Endodermal cell (in vitro differentiated cells): ENCODE results near the gene CARD8. TPM values are rescaled to one million over a fixed set of nuclear protein-coding genes. Genes with fewer than 3 reads are reported as not detected.

ENCODE experiments used
- DNase-seq: peaks from one replicate; pipeline ENCODE4 v3.0.0-alpha.2; 2017
- H3K27ac ChIP-seq: 2 replicates; pipeline ENCODE4 v1.5.1; 2013; ENCODE audit warnings: mild to moderate bottlenecking, low read depth, low read length, moderate library complexity
- H3K27me3 ChIP-seq: 2 replicates; pipeline ENCODE4 v1.6.1; 2013; ENCODE audit warnings: mild to moderate bottlenecking, low read length, moderate library complexity; ENCODE audit not compliant: insufficient read depth, control insufficient read depth, poor library complexity, severe bottlenecking
- H3K36me3 ChIP-seq: 2 replicates; pipeline ENCODE4 v1.7.0; 2013; ENCODE audit warnings: mild to moderate bottlenecking, low read length, moderate library complexity; ENCODE audit not compliant: control insufficient read depth, insufficient read depth
- H3K4me1 ChIP-seq: one replicate; pipeline ENCODE4 v1.7.0; 2013; ENCODE audit warnings: low read length; ENCODE audit not compliant: control insufficient read depth, insufficient read depth
- H3K4me3 ChIP-seq: 2 replicates; pipeline ENCODE4 v1.5.1; 2013; ENCODE audit warnings: mild to moderate bottlenecking, low read length, moderate library complexity
- H3K9ac ChIP-seq: 2 replicates; pipeline ENCODE4 v1.6.1; 2013; ENCODE audit warnings: mild to moderate bottlenecking, low read length, moderate library complexity; ENCODE audit not compliant: poor library complexity, severe bottlenecking; ENCODE audit errors: extremely low read depth
- H3K9me3 ChIP-seq: 2 replicates; pipeline ENCODE4 v1.6.1; 2013; ENCODE audit warnings: mild to moderate bottlenecking, low read length, moderate library complexity; ENCODE audit not compliant: control insufficient read depth
- H3K27ac Mint-ChIP-seq: 2 replicates; pipeline ENCODE4 v1.8.0; 2020; ENCODE audit warnings: mixed read lengths
- H3K27me3 Mint-ChIP-seq: 2 replicates; pipeline ENCODE4 v1.8.0; 2021; ENCODE audit warnings: mild to moderate bottlenecking, mixed read lengths; ENCODE audit not compliant: insufficient read depth
- H3K36me3 Mint-ChIP-seq: 2 replicates; pipeline ENCODE4 v1.8.0; 2020; ENCODE audit warnings: low read depth, mixed read lengths
- H3K4me1 Mint-ChIP-seq: 2 replicates; pipeline ENCODE4 v1.8.0; 2020; ENCODE audit warnings: mixed read lengths
- H3K4me3 Mint-ChIP-seq: 2 replicates; pipeline ENCODE4 v1.8.0; 2020; ENCODE audit warnings: mild to moderate bottlenecking, moderate library complexity, mixed read lengths
- H3K9me3 Mint-ChIP-seq: 2 replicates; pipeline ENCODE4 v1.8.0; 2020; ENCODE audit warnings: mild to moderate bottlenecking, mixed read lengths
- CTCF ChIP-seq: fragments of 200-600 bp; sonication (generic); conservative IDR thresholded peaks from 2 replicates; pipeline ENCODE4 v1.5.0; 2021; ENCODE audit warnings: antibody characterized with exemption, mild to moderate bottlenecking
- WGBS, 2 experiments: methylation state at CpG; one replicate each; pipeline versions ENCODE4 v1.1.5 to v1.1.7; 2013; ENCODE audit warnings: missing lambda C conversion rate in 2 of 2, mixed read lengths in 1 of 2; ENCODE audit not compliant: insufficient coverage in 1 of 2, insufficient read length in 1 of 2; 5-methylcytosine and 5-hydroxymethylcytosine counted together
- total RNA-seq, 2 donors: library from RNA; stranded (reverse); fragmentation: NEBNext Ultra II Directional in 1 of 2; extraction: Animal tissue kit (Norgen Biotek cat#: 25700) in 1 of 2; gene quantifications; 2 replicates in 1 of 2; 3 replicates in 1 of 2; pipeline ENCODE4 v1.2.1, GENCODE V29; 2021

Gene CARD8
- total RNA-seq, 2 donors from 2014 or later = 34.0 to 44.6 TPM

- H3K9me3 Mint-ChIP-seq = peaks cover 7% of the 10 kb centered on the region
- no peaks in the 10 kb centered on the region for H3K27me3 ChIP-seq
- no peaks in the 10 kb centered on the region for H3K4me1 ChIP-seq
- no peak for DNase-seq
- H3K36me3 Mint-ChIP-seq = peaks cover 21% of the 10 kb centered on the region
- H3K36me3 ChIP-seq = peaks cover 5% of the 10 kb centered on the region
- no peak for TF ChIP-seq CTCF
- H3K9ac ChIP-seq = no peak overlapping the region
- H3K9me3 ChIP-seq = peaks cover 4% of the 10 kb centered on the region
- peak overlapping the region; percentile 90 for H3K4me3 Mint-ChIP-seq
- H3K27me3 Mint-ChIP-seq = peaks cover under 1% of the 10 kb centered on the region
- no peak overlapping the region for H3K27ac Mint-ChIP-seq
- H3K27ac ChIP-seq = no peak overlapping the region
- WGBS, 2 experiments = 88 to 100% methylated on average over 3 to 4 of the region's 4 CpGs
- H3K4me1 Mint-ChIP-seq = peaks cover 3% of the 10 kb centered on the region
- H3K4me3 ChIP-seq = peak overlapping the region; percentile 92
These were observed 1.2 kb downstream of the CARD8 start for GRCh38 chr19:48254529-48254970.

- Mint-ChIP-seq H3K27me3 (no peaks in the 10 kb centered on the region), H3K4me3 (peak overlapping the region; percentile 90), H3K36me3 (peaks cover 24% of the 10 kb centered on the region), H3K4me1 (peaks cover 2% of the 10 kb centered on the region), H3K9me3 (peaks cover 7% of the 10 kb centered on the region), H3K27ac (no peak overlapping the region)
- H3K4me1 ChIP-seq = no peaks in the 10 kb centered on the region
- TF ChIP-seq CTCF = no peak
- DNase-seq = no peak
- no peaks in the 10 kb centered on the region for H3K27me3 ChIP-seq
- no peak overlapping the region for H3K4me3 ChIP-seq
- H3K9ac ChIP-seq = no peak overlapping the region
- H3K27ac ChIP-seq = no peak overlapping the region
- peaks cover 4% of the 10 kb centered on the region for H3K9me3 ChIP-seq
- peaks cover 8% of the 10 kb centered on the region for H3K36me3 ChIP-seq
These were observed 1.7 kb downstream of the CARD8 start for GRCh38 chr19:48253999-48254398.

GRCh38 chr19:48252609-48253008 is 3.1 kb downstream of the CARD8 start:
- peaks cover 7% of the 10 kb centered on the region for H3K9me3 Mint-ChIP-seq
- H3K4me3 ChIP-seq = no peak overlapping the region
- no peaks in the 10 kb centered on the region for H3K27me3 ChIP-seq
- WGBS, 2 experiments = 85 to 100% methylated on average over 1 to 3 of the region's 4 CpGs
- no peaks in the 10 kb centered on the region for H3K4me1 ChIP-seq
- H3K4me1 Mint-ChIP-seq = peaks cover 2% of the 10 kb centered on the region
- H3K27ac ChIP-seq = no peak overlapping the region
- no peak overlapping the region for H3K9ac ChIP-seq
- H3K27me3 Mint-ChIP-seq = no peaks in the 10 kb centered on the region
- DNase-seq = no peak
- peaks cover 35% of the 10 kb centered on the region for H3K36me3 Mint-ChIP-seq
- H3K36me3 ChIP-seq = peaks cover 19% of the 10 kb centered on the region
- no peak overlapping the region for H3K4me3 Mint-ChIP-seq
- H3K9me3 ChIP-seq = peaks cover 4% of the 10 kb centered on the region
- no peak overlapping the region for H3K27ac Mint-ChIP-seq
- no peak for TF ChIP-seq CTCF
